Measurements from ENCODE around the gene KRT81.

- TF ChIP-seq CTCF (IDR thresholded peaks at IDR 0.05; ENCODE audit: low read depth, low read length, poor library complexity, severe bottlenecking) (peak; percentile 8), EZH2phosphoT487 (IDR thresholded peaks at IDR 0.05; ENCODE audit: borderline replicate concordance, low read length) (no peak)
Measured at GRCh38 chr12:52327830-52328500, 36.6 kb upstream of the KRT81 start.

Measured in DOHH2 (cell line).